GM10266 (cell line): ENCODE measurements around the gene PRRT1.
"Not testable (repeated sequence)": the region's sequence is repeated elsewhere in the genome, so short reads cannot be mapped to it uniquely, and the experiment has no call there.

Experiments
- DNase-seq: peaks from one replicate; pipeline ENCODE4 v3.0.0; 2012; ENCODE audit errors: extremely low spot score
- CTCF ChIP-seq: IDR thresholded peaks from 2 replicates; pipeline ENCODE4 v1.5.1; 2012; ENCODE audit warnings: mild to moderate bottlenecking, low read depth; ENCODE audit not compliant: control insufficient read depth, insufficient read depth; ENCODE audit errors: missing control alignments

The PRRT1 gene

GRCh38 chr6:32195652-32195901 lies 43.8 kb upstream of the PRRT1 start:
- peak; percentile 97 for DNase-seq
- TF ChIP-seq CTCF: no peak

- TF ChIP-seq CTCF: peak; percentile 56
- DNase-seq: no peak
Observed at GRCh38 chr6:32194825-32195651, 43.3 kb upstream of the PRRT1 start.

GRCh38 chr6:32194388-32194787 lies 42.6 kb upstream of the PRRT1 start:
- TF ChIP-seq CTCF: no peak

GRCh38 chr6:32193096-32193495 lies 41.4 kb upstream of the PRRT1 start:
- not testable (repeated sequence) for DNase-seq

More at GRCh38 chr6:32194388-32194787, 42.6 kb upstream of the PRRT1 start:
- DNase-seq: no peak

- DNase-seq: no peak
- no peak for TF ChIP-seq CTCF
Observed at GRCh38 chr6:32192608-32193039, 40.9 kb upstream of the PRRT1 start, which contains the start of gene GPSM3. GPSM3 (minus strand) TSS chr6:32192643; CDS start chr6:32192513, 130 bp downstream.

GRCh38 chr6:32191696-32192607 lies 40.2 kb upstream of the PRRT1 start:
- DNase-seq: no peak
- TF ChIP-seq CTCF: no peak

- no peak for TF ChIP-seq CTCF
- DNase-seq: no peak
Observed at GRCh38 chr6:32190911-32191677, 39.4 kb upstream of the PRRT1 start.
